Measurements from ENCODE around the gene PRCD.

PRCD gene

GRCh38 chr17:76572201-76572910 lies 32.5 kb downstream of the PRCD start:
- Mint-ChIP-seq H3K4me1 (ENCODE audit: low read depth) (peaks cover 13% of the 10 kb centered on the region), H3K27me3 (no peaks in the 10 kb centered on the region), H3K27ac (no peak overlapping the region), H3K36me3 (peaks cover 2% of the 10 kb centered on the region), H3K4me3 (no peak overlapping the region), H3K9me3 (ENCODE audit: low read depth) (no peaks in the 10 kb centered on the region)

DNA sequence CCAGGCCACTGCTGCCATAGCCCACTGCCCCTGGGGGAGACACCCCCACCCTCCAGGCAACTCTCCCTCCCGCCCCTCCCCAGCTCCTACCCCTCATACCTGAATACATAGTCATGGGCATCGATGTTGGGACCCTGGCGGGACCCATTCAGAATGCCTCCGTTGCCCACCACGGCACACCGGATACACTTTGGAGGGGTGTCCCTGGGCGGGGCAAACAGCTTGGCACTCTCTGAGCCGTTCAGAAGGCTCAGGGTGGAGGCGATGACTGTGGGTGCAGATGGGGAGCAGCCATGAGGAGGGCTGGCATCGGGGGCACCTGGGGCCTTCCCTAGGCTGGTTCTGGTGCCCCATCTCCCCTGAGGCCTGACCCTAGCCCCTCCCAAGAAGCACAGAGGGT lies 33.3 kb downstream of the PRCD start:
- H3K27ac Mint-ChIP-seq, result no peak overlapping the region
- no peaks in the 10 kb centered on the region for H3K27me3 Mint-ChIP-seq
- H3K9me3 Mint-ChIP-seq (ENCODE audit: low read depth), result no peaks in the 10 kb centered on the region
- H3K4me3 Mint-ChIP-seq, result no peak overlapping the region
- peaks cover 2% of the 10 kb centered on the region for H3K36me3 Mint-ChIP-seq
- H3K4me1 Mint-ChIP-seq (ENCODE audit: low read depth), result peaks cover 6% of the 10 kb centered on the region

GRCh38 chr17:76574166-76574565 lies 34.3 kb downstream of the PRCD start:
- Mint-ChIP-seq H3K36me3 (peaks cover 2% of the 10 kb centered on the region), H3K9me3 (ENCODE audit: low read depth) (no peaks in the 10 kb centered on the region), H3K4me3 (no peak overlapping the region), H3K27ac (no peak overlapping the region), H3K4me1 (ENCODE audit: low read depth) (no peaks in the 10 kb centered on the region), H3K27me3 (no peaks in the 10 kb centered on the region)

- Mint-ChIP-seq H3K27ac (no peak overlapping the region), H3K9me3 (ENCODE audit: low read depth) (no peaks in the 10 kb centered on the region), H3K27me3 (no peaks in the 10 kb centered on the region), H3K4me3 (no peak overlapping the region), H3K4me1 (ENCODE audit: low read depth) (no peaks in the 10 kb centered on the region), H3K36me3 (peaks cover 2% of the 10 kb centered on the region)
Observed at GRCh38 chr17:76575570-76575969, 35.7 kb downstream of the PRCD start.

GRCh38 chr17:76576189-76576588 lies 36.3 kb downstream of the PRCD start:
- no peaks in the 10 kb centered on the region for H3K4me1 Mint-ChIP-seq (ENCODE audit: low read depth)
- no peaks in the 10 kb centered on the region for H3K27me3 Mint-ChIP-seq
- H3K36me3 Mint-ChIP-seq, result peaks cover 2% of the 10 kb centered on the region

GRCh38 chr17:76577876-76578275 lies 38.0 kb downstream of the PRCD start:
- H3K27me3 Mint-ChIP-seq, result peaks cover 1% of the 10 kb centered on the region
- peaks cover 2% of the 10 kb centered on the region for H3K36me3 Mint-ChIP-seq
- no peak overlapping the region for H3K4me3 Mint-ChIP-seq
- H3K4me1 Mint-ChIP-seq (ENCODE audit: low read depth), result no peaks in the 10 kb centered on the region
- no peak overlapping the region for H3K27ac Mint-ChIP-seq
- no peaks in the 10 kb centered on the region for H3K9me3 Mint-ChIP-seq (ENCODE audit: low read depth)

More at GRCh38 chr17:76576189-76576588, 36.3 kb downstream of the PRCD start:
- Mint-ChIP-seq H3K4me3 (no peak overlapping the region), H3K9me3 (ENCODE audit: low read depth) (no peaks in the 10 kb centered on the region), H3K27ac (no peak overlapping the region)

DNA sequence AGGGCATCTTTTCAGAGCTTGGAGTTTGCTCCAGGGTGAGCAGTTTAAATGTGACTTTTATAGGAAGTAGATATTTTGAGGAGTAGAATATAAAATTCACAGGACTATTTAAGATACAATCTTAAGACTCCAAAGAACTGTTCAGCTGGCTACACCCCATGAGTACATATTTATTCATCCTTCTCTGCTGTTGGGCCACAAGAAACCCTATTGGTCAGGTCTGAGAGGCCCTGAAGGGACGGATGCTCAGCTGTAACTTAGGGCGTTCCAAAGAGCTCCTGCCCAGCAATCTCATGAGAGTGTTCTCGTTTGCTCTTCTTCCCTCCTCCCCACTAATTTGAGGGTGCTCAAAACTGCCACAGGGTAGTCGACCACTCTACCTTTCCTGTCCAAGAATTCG lies 38.5 kb downstream of the PRCD start:
- Mint-ChIP-seq H3K4me3 (no peak overlapping the region), H3K27me3 (peaks cover 1% of the 10 kb centered on the region), H3K4me1 (ENCODE audit: low read depth) (no peaks in the 10 kb centered on the region), H3K27ac (no peak overlapping the region), H3K9me3 (ENCODE audit: low read depth) (no peaks in the 10 kb centered on the region), H3K36me3 (peaks cover 2% of the 10 kb centered on the region)

GRCh38 chr17:76579281-76579680 lies 39.4 kb downstream of the PRCD start:
- Mint-ChIP-seq H3K36me3 (peaks cover 2% of the 10 kb centered on the region), H3K4me1 (ENCODE audit: low read depth) (no peaks in the 10 kb centered on the region), H3K27ac (no peak overlapping the region), H3K9me3 (ENCODE audit: low read depth) (no peaks in the 10 kb centered on the region), H3K27me3 (peaks cover 5% of the 10 kb centered on the region), H3K4me3 (no peak overlapping the region)

DNA sequence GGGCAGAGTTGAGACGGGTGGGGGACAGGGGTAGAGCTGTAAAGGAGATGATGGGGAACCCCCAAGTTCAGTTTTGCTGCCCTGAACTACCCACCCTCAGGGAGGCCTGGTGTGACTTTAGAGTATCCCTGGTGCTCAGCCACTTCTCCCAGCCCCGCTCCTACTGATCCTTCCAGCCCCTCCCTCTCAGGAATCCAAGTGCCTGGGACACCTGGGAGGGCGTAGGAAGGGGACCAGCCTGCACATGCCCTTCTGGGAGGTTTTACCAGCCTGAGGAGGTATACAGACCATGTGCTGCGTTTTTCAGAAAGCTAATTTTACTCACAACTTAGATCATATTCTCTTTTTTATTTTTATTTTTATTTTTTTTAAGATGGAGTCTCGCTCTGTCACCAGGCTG lies 41.7 kb downstream of the PRCD start:
- Mint-ChIP-seq H3K9me3 (ENCODE audit: low read depth) (no peaks in the 10 kb centered on the region), H3K27ac (no peak overlapping the region), H3K4me3 (no peak overlapping the region), H3K4me1 (ENCODE audit: low read depth) (peaks cover 2% of the 10 kb centered on the region), H3K36me3 (no peaks in the 10 kb centered on the region), H3K27me3 (peaks cover 8% of the 10 kb centered on the region)

DNA sequence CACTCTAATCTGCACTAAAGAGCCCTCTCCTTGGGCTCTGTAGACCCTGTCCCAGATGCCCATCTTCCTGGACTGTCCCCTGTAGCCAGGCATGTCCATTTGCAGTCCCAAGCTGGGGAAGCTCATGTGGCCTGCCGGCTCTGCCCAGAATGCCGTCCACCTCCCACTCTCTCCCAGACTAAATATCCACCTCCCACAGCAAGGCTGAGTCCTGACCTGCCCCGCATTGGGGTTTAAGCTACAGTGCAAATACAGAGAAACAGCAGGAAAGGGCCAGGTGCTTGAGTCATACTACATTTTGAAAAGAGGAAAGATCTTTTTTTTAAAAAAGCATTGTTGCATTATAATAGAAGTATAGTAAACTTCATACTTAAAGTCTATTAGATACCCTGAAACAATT lies 42.8 kb downstream of the PRCD start:
- no peaks in the 10 kb centered on the region for H3K36me3 Mint-ChIP-seq
- H3K27me3 Mint-ChIP-seq, result peaks cover 15% of the 10 kb centered on the region
- H3K4me1 Mint-ChIP-seq (ENCODE audit: low read depth), result peaks cover 6% of the 10 kb centered on the region
- H3K9me3 Mint-ChIP-seq (ENCODE audit: low read depth), result no peaks in the 10 kb centered on the region
- no peak overlapping the region for H3K4me3 Mint-ChIP-seq
- H3K27ac Mint-ChIP-seq, result no peak overlapping the region

GRCh38 chr17:76584427-76585032 lies 44.7 kb downstream of the PRCD start:
- Mint-ChIP-seq H3K9me3 (ENCODE audit: low read depth) (no peaks in the 10 kb centered on the region), H3K27ac (no peak overlapping the region), H3K27me3 (peaks cover 29% of the 10 kb centered on the region), H3K36me3 (peaks cover 8% of the 10 kb centered on the region), H3K4me3 (peak overlapping the region; percentile 70), H3K4me1 (ENCODE audit: low read depth) (peaks cover 6% of the 10 kb centered on the region)

GRCh38 chr17:76585033-76585648 lies 45.3 kb downstream of the PRCD start:
- peaks cover 10% of the 10 kb centered on the region for H3K36me3 Mint-ChIP-seq
- no peak overlapping the region for H3K27ac Mint-ChIP-seq
- peak overlapping the region; percentile 70 for H3K4me3 Mint-ChIP-seq
- no peaks in the 10 kb centered on the region for H3K9me3 Mint-ChIP-seq (ENCODE audit: low read depth)
- H3K27me3 Mint-ChIP-seq, result peaks cover 30% of the 10 kb centered on the region
- H3K4me1 Mint-ChIP-seq (ENCODE audit: low read depth), result peaks cover 6% of the 10 kb centered on the region

DNA sequence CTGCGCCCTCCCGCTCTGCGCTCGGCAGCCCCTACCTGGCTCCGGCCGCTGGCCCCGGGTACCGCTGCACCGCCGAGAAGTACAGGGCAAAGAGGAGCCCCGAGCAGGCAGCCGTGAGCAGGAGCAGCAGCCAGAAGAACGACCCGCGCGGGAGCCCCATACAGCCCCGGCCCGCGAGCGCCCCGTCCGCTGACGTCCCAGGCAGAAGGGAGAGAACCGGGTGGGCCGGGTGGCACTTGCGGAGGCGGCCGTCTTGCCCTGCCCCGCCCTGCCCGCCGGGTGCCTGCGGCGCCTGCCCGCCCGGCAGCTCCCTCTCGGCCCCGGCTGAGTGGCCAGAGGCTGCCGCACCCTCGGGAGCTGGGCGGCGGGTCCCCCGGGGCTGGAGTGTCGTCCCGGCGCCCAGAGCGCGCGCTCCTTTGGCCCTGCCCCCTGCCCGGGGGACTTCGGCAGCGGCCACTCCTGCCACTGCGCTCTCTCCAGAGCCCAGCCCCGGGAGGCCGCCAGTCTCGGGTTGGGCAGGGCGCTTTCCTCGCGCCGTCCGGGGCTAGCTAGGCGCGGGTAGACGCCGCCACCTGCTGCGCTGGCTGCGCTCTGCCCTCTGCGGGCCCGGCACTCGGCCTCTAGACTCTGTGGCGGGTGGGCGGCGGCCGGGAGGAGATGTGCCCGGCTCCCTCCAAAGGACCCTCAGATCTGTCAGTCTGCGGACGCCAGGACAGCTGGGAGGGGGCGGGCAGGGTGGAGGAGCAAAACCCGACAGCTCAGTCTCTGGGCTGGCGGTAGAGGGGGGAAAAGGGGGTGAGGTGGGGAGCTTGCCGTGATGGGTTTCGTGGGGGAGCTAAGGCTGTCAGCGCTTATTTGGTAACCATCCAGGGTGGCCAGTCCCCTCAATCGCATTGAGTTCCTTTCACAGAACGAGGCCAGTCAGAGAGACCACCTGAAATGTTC lies 46.1 kb downstream of the PRCD start, which contains the start of gene ST6GALNAC2:
Gene ST6GALNAC2 (minus strand): TSS at position 212 of the 945 bp plus-strand sequence. CDS start 52 bp downstream, at position 160.
- Mint-ChIP-seq H3K27me3 (peaks cover 32% of the 10 kb centered on the region), H3K27ac (no peak within 1 kb of the TSS)

GRCh38 chr17:76586741-76587487 lies 47.1 kb downstream of the PRCD start:
- peak overlapping the region; percentile 1 for H3K4me3 Mint-ChIP-seq
- peaks cover 10% of the 10 kb centered on the region for H3K36me3 Mint-ChIP-seq
- H3K27ac Mint-ChIP-seq, result no peak overlapping the region
- peaks cover 6% of the 10 kb centered on the region for H3K4me1 Mint-ChIP-seq (ENCODE audit: low read depth)
- no peaks in the 10 kb centered on the region for H3K9me3 Mint-ChIP-seq (ENCODE audit: low read depth)
- H3K27me3 Mint-ChIP-seq, result peaks cover 33% of the 10 kb centered on the region

More for the DNA sequence above, 46.1 kb downstream of the PRCD start, which contains the start of gene ST6GALNAC2:
- peak within 1 kb of the TSS; percentile 70 for H3K4me3 Mint-ChIP-seq
- H3K4me1 Mint-ChIP-seq (ENCODE audit: low read depth), result peaks cover 6% of the 10 kb centered on the region
- peaks cover 10% of the 10 kb centered on the region for H3K36me3 Mint-ChIP-seq
- H3K9me3 Mint-ChIP-seq (ENCODE audit: low read depth), result no peaks in the 10 kb centered on the region
